Measurements from ENCODE around the gene AMBRA1. TPM values are rescaled to one million over a fixed set of nuclear protein-coding genes. Genes with fewer than 3 reads are reported as not detected.

The AMBRA1 gene
- total and polyA plus RNA-seq, 11 donors = 5.6 to 23.5 (median 16.2) TPM

- Histone ChIP-seq H3K9me3 (no peaks in the 10 kb centered on the region), H3K27ac (no peak overlapping the region), H3K4me1 (peaks cover 0 to 16% (median 6%) of the 10 kb centered on the region in 12 donors), H3K36me3 (peaks cover 0 to 79% (median 68%) of the 10 kb centered on the region in 9 donors), H3K4me3 (no peak overlapping the region), H3K27me3 (no peaks in the 10 kb centered on the region)
- DNase-seq (no peak), ATAC-seq (peak in 3 of 4 donors; percentile 28 to 57 (median 47))
- intact Hi-C loops (cut with DNase I) = no loop called here
- TF ChIP-seq CTCF (IDR thresholded peaks at IDR 0.05) (no peak), POLR2A (IDR thresholded peaks at IDR 0.05) (no peak)
Observed at GRCh38 chr11:46431211-46431610, 162.6 kb downstream of the AMBRA1 start.

GRCh38 chr11:46429717-46430116, 164.1 kb downstream of the AMBRA1 start:
- WGBS, 4 donors = 92 to 97% (median 94%) methylated on average over 3 of the region's 3 CpGs
- DNase-seq (no peak), ATAC-seq (no peak)
- H3K27ac ChIP-seq = no peak overlapping the region
- no peaks in the 10 kb centered on the region for H3K27me3 ChIP-seq
- H3K9me3 ChIP-seq = no peaks in the 10 kb centered on the region
- peaks cover 0 to 80% (median 69%) of the 10 kb centered on the region in 9 donors for H3K36me3 ChIP-seq
- peaks cover 0 to 1% (median 0%) of the 10 kb centered on the region in 12 donors for H3K4me1 ChIP-seq
- no peak overlapping the region for H3K4me3 ChIP-seq
- TF ChIP-seq POLR2A (IDR thresholded peaks at IDR 0.05) (no peak), CTCF (IDR thresholded peaks at IDR 0.05) (no peak)
- intact Hi-C loops (cut with DNase I) = no loop called here

GRCh38 chr11:46427364-46427763, 166.5 kb downstream of the AMBRA1 start:
- TF ChIP-seq POLR2A (IDR thresholded peaks at IDR 0.05) = no peak
- TF ChIP-seq CTCF (IDR thresholded peaks at IDR 0.05) = no peak
- ATAC-seq = no peak

GRCh38 chr11:46426233-46426991, 167.4 kb downstream of the AMBRA1 start:
- intact Hi-C loops (cut with DNase I) = no loop called here
- 77 to 84% (median 81%) methylated on average over 4 of the region's 4 CpGs for WGBS, 4 donors
- no peak for TF ChIP-seq CTCF (IDR thresholded peaks at IDR 0.05)
- TF ChIP-seq POLR2A (IDR thresholded peaks at IDR 0.05) = no peak
- Histone ChIP-seq H3K27ac (no peak overlapping the region), H3K4me3 (no peak overlapping the region), H3K27me3 (no peaks in the 10 kb centered on the region), H3K36me3 (peaks cover 0 to 63% (median 56%) of the 10 kb centered on the region in 9 donors), H3K9me3 (no peaks in the 10 kb centered on the region), H3K4me1 (peaks cover 0 to 2% (median 0%) of the 10 kb centered on the region in 12 donors)
- no peak for DNase-seq
- no peak for ATAC-seq

More at GRCh38 chr11:46427364-46427763, 166.5 kb downstream of the AMBRA1 start:
- no peak for DNase-seq
- 89 to 91% (median 90%) methylated on average over 9 of the region's 9 CpGs for WGBS, 4 donors
- intact Hi-C loops (cut with DNase I) = no loop called here
- no peaks in the 10 kb centered on the region for H3K27me3 ChIP-seq
- H3K9me3 ChIP-seq = no peaks in the 10 kb centered on the region
- H3K27ac ChIP-seq = no peak overlapping the region
- no peak overlapping the region for H3K4me3 ChIP-seq
- H3K36me3 ChIP-seq = peaks cover 0 to 63% (median 58%) of the 10 kb centered on the region in 9 donors
- no peaks in the 10 kb centered on the region for H3K4me1 ChIP-seq
